NOMO-1 (cell line): ENCODE measurements around the gene L3MBTL4.
A peak's percentile ranks its signal among the peaks of the same experiment; 100 is the strongest.

Source experiments
- DNase-seq, 2 experiments: peaks; one replicate each; lab custom pipeline; 2025; ENCODE audit not compliant: unreplicated experiment in 2 of 2; lab: John Stamatoyannopoulos, UW

Gene L3MBTL4

DNA sequence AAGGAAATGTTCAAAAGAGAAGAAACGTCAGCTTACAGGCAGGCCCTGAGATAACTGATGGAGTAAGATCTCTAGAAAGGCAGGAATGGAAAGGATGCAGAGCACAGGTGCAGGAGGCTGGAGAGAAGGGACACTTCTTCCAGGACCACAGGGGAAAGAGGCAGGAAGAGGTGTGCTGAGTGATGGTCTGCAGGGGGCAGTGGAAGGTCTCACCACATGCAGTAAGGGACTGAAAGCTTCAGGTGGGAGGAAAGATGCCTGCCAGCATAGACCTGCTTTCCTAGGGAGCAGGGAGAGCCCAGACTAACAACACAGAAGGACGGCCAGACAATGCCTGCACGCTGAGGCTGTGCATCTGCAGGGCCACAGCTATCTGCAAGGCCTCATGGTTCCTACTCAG lies 156.8 kb downstream of the L3MBTL4 start:
- no peak for DNase-seq

DNA sequence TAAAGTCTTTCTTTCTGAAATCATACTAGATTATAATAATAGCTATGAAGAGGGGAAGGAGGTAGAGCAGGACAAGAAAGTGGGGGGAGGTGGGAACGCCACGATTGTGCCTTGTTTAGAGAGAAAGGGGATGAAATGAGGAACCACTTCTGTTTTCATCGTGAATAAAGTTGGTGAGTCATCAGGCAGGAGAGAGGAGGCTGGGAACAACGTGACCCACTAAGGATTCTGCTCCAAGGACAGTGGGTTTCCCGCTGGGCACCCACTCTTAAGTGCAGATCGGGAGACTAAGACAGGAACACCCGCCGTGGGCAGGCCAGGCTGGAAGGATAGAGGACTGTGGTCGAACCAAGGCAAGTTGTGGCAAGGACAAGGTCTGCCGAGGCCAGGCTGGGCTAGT lies 158.2 kb downstream of the L3MBTL4 start:
- peak in 1 of 2 experiments; percentile 15 for DNase-seq

DNA sequence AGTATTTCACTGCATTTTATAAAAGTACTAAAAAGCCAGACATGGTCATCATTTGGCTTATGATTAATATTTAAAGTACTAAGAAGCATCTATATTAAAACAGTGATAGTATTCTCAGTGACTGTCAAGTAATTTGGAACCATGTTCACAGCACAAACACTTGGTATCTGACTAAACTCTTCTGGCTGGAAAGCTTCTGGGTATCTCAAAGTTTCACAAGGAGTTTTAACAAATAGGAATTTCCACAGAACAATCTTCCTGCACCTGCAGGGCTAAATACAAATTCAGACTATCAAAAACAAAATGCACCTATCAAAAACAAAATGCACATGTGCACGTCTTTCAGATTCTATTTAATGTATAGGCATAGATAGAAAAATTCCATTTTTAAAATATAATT lies 158.8 kb downstream of the L3MBTL4 start:
- no peak for DNase-seq

DNA sequence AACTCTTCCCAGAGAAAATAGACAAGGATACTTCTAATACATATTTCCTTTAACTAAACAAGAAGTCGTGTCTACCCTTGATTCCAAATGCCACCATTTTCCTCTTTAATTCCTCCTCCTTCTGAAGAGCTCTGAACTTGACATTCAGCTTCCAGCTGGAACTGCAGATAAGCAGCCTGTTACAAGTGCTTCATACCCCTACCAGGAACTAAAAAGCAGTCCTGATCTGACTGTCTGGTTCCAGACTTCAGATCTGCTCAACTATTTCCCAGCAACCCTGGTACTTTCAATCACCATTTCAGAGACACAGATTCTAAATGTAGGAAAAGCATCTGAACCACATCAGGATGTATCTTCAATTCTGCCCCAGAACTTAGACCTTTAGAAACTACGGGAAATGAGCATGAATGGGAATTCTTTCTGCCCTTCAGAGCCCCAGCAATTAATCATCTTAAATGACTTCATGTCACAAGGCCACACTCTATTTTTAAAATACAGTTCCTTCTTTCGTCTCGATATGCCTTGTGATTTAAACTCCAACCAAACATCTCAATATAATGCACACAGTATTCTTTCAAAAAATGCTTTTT lies 159.5 kb downstream of the L3MBTL4 start:
- peak; percentile 6 to 26 for DNase-seq

DNA sequence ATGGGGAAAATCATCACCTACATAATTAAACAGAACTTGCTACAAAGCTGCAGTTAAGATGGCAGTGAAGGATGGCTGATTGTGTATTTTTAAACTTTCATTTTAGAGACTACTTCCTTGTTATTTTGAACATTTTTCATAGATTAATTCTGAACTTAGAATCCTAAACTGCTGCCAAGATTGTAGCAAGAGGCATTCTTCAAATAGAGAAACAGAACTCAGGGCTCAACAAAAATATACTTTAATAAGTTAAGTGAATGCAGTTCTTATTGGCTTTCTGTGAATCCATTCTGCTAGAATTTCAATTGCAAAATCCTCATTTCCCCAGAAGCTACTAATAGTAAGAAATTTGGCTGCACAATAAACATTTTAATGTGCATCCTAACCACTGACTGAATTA lies 160.3 kb downstream of the L3MBTL4 start:
- DNase-seq = no peak

DNA sequence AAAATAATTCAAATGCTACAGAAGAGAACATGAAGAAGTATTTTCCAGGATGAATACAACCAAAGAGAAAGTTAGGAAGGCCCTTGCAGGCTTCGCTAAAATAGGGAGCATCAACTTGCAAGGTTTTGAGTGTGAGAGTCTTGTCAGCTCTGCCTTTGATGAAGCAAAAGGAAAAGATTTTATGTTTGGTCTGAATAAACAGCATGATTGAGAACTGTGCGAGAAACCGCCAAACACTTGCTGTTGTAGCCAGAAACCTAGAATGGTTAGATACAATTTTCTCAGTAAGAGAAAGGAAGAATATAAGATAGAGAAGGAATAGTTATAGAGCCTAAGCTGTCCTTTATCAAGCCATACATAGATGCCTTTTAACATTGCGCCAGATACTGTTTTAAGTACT lies 163.6 kb downstream of the L3MBTL4 start:
- no peak for DNase-seq

DNA sequence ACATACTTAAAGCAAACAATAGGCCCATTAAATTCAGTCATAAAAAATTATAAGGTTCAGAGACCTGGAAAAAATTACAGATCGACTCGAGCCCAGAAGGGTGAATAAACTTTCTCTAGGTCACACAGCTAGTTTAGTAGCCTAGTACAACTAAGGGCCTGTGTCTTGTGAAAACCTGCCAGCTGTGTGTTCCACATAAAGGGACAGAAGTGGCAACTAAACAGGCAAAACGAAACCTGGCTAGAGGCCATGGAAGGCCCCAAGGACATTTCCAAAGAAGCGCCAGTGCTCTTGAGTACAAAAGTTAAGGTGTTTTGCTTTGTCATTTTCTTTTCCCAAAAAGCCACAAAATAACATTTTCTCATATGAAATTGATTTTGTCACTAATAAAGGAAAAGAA lies 164.9 kb downstream of the L3MBTL4 start:
- no peak for DNase-seq

DNA sequence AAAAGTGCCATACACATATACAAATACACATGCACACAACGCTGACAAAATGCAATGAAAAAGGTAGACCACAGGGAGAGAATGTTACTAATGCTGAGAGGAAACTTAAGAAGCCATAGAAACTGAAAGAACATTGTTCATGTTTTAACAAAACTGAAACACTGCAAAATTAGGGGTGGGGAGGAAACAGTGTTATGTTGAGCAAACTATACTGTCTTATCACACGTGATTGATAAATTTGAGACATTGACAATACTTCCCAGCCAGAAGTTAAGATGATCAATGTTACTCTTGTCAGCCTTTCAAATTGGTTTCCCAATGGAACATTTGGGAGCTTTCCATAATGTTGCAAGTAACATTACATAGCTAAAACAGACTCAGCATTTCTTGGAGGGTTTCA lies 165.5 kb downstream of the L3MBTL4 start:
- peak in 1 of 2 experiments; percentile 19 for DNase-seq

DNA sequence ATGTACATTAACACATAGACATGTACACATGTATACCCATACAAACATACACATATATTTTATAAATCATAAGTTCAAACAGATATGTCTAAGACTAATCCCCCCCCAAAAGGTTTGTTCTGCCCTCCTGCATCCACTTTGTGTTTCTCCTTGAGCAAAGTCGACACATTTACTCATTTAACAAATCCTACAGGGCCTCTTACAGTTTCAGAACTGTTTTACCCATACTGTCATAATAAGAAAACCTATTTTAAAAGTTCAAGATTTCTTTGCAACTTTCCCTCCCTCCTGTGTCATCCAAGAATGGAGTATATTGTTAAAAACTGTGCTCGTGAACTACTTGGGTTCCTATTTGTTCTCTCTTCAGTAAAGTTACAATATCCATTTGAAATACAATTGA lies 166.7 kb downstream of the L3MBTL4 start:
- DNase-seq = no peak

DNA sequence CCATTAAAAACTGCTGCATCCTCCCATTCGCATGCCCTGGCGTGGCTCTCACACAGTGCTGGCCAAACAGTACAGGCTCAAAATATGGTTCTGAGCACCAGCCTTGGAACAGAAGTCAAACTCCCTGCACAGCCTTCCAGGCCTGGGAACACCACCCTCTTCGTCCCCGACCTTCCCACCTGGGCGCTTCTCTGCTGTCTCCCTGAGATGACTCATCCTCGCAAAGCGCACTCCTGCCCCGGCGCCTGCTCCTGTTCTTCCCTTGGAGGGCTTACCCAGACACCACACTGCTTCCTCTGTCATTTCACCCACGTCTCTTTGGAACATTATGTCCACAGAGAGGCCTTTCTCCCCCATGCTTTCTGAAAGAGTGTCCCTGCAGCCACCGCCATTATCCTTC lies 172.7 kb downstream of the L3MBTL4 start:
- DNase-seq = no peak

DNA sequence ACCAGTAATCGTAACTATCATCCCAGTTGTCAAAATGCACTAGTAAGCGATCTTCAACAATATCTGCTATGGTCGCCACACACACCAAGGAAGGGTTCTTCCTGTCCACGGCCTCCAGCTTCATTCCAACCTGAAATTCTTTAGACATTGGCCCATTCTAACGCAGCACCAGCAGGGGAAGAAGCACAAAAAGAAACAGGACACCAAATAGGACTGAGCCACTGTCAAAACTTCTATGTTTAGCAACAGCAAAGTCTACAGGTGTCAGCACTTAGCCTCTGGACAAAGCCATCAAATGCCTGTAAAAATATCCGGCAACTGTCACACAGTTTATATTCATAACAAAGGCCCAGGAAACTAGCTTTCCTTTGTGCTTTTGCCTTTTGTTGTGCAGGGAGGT lies 175.0 kb downstream of the L3MBTL4 start:
- DNase-seq = no peak

DNA sequence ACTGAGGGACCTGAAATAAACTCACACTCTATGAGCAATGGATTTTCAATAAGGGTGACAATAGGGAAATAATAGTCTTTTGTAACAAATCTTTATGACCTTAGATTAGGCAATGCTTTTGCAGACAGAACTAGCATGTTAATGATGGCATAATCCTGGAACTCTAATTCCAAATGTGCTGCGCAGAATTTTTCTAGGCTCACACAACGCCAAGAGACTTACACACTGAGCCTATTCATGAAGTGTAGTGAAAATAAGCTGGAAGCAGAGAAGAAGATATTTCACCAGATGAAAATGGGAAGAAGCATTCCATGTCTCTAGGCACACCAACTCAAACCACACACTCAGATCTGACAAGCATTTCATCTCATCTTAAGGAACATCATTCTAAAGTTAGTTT lies 178.5 kb downstream of the L3MBTL4 start:
- DNase-seq = peak in 1 of 2 experiments; percentile 14

DNA sequence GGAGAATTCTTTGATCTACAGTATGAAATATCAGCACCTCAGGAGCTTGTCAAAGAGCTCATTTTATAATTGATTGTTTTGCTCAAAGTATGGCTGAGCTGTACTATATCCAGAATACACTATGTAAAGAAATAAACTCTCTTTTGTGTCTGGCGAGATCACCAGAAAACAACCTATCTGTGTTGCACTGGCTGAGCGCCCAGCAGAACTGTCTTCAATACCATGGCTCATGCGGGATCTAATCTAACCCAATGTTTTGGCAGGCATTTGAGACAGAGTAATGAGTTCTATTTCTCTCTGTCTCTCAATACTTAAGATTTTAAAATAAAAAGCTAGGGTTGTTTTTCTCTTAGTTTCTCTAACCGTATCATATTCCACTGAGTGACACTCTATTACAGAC lies 192.4 kb downstream of the L3MBTL4 start:
- DNase-seq = no peak

DNA sequence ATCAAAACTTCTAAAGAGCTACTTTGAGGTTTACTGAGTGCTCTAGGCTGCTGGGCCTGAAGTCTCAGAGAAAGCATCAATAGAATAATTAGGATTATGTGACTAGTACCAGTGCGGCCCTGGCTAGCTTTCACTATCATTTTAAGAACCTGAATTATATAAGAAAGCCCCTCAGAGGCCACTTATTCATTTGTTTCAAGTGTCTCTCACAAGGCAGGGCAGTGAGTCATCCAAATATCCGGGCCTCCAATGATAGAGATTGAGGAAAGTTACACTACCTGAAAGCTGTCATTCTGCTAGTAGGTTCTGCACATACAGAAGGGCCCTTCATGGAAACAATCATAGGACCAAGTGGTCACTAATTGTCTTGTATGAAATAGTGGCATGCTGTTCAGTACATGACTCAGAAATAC lies 193.1 kb downstream of the L3MBTL4 start:
- DNase-seq = no peak

DNA sequence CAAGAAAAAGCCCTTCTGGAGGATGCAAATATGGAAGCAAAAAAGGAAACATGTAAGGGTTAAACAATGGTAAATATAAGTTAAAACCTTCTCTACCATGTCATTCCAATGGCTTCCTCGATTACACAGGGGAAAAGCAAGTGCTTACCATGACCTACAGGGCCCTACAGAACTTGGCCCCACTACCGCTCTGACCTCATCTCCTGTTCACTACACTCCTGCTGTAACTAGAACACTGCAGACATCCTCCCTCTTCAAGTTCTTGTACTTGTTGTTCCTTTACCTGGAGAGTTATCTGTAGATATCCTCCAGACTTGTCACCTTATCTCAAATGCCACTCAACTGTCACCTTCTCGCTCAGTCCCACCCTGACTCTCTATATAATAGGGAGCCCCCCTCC lies 194.6 kb downstream of the L3MBTL4 start:
- no peak for DNase-seq

DNA sequence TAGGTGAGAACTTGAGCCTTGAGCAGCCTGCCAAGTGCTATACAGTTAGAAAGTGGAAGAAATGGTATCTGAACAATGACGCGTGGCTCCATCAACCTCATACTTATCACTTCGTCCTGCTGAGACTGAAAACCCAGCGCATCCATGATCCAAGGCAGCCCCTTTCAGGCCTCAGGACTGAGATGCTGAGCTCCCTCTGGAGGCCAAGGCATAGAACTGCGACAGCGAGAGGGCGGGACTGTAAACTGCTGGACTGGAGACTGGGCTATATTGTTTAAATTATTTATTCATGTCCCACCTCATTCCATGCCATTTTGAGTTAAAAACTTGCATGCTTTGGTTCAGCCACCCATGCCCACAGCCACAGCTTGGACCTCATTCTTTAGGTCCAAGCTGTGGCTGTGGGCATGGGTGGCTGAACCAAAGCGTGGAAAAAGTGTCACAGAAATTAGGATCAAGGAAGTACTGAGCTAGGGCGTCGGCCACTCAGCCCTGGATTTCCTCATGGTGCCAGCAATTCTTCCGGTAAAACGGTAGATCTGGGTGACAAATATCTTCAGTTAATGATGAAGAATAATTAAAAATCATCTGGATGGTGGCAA lies 195.5 kb downstream of the L3MBTL4 start:
- peak in 1 of 2 experiments; percentile 11 for DNase-seq

DNA sequence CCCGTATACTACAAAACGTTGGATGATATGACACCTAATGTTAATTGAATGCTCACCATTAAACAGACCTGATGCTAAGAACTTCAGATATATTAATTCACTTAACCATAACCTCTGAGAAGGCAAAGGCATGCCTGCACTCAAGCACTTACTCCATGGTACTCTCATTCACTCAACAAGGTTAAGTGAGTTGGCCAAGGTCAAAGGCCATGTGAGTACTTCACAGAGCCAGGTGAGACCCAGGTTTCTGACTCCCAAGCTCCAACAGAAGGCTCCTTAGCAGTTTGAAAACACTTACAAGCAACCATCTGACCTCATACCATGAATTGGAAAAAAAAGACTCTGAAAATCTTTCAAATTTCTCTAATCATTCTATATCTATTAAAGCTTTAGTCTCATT lies 198.8 kb downstream of the L3MBTL4 start:
- no peak for DNase-seq

DNA sequence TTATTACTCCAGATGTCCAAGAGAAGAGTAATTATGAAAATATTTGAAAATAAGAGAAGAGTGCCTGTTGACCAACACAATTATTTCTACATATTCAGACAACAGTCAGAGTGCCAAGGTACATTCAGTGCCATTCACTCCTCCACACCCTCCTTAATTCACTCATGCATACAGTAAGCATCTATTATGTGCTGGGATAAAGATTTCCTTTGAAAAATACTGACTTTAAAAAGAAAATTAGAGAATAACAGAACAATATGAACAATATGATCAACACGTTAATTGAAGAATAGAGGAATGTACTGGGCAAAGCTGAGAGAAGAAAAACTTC lies 203.6 kb downstream of the L3MBTL4 start:
- no peak for DNase-seq

DNA sequence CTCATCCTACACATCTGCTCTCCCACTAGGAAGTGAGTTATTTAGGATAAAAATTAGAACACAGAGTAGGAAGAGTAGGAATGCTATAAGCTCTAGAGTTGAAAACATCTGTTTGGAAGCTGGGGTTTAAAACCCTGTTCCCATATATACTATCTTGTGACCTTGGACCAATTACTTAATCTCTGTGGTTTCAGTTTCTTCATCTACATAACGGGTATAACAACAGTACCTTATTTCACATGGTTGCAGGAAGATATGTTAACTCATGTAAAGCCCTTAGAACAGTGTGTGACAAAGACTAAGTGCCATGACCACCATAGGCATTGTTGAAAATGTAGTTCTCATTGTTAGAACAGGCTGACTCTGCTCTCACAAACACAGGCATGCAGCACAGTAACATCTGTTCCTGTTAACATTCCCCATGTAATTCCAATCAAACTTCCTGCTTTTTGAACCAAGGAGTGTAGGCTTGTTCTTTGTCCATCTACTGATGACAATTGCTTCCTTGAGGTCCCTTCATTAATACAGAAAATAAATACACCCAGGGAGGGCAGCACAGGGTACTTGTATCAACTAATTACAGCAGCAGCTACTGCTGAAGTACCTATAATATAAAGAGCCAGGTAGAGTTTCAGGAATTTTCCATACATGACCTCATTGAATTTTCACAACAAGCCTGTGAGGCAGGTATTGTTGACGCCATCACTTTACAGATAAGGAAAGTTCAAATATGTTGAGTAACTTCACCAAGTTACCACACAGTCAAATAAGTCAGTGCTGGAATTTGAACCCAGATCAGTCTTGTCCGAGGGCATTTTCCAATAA lies 204.2 kb downstream of the L3MBTL4 start:
- DNase-seq = peak in 1 of 2 experiments; percentile 1

DNA sequence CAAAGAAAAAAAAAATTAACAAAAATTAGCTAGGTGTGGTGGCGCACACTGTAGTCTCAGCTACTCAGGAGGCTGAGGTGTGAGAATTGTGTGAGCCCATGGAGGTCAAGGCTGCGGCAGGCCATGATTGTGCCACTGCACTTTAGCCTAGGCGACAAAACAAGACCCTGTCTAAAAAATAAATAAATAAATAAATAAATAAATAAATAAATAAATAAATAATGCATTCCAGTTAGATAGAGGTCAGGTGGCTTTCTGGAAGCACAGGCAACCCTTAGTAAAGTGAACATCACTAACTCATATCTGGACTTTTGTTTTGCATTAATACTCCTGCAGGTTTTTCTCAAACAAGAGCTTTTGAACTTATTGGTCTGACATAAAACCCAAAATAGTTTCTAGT lies 206.8 kb downstream of the L3MBTL4 start:
- no peak for DNase-seq

DNA sequence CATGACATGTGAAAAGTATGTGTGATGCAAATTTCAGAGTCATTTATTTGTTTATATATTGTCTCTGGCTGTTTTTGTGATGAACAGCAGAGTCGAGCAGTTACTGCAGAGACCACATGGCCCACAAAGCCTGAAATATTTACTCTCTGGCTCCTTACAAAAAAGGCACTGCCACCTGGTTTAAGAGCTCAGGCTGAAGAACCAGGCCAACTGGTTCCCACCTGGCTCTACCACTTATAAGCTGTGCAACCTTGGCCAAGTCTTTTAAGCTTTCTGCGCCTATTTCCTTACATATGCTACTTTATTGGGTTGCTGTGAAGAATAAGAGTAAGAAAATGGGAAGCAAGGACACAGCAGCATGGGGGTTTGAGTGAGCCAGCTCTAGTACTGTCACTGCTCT lies 207.6 kb downstream of the L3MBTL4 start:
- no peak for DNase-seq

DNA sequence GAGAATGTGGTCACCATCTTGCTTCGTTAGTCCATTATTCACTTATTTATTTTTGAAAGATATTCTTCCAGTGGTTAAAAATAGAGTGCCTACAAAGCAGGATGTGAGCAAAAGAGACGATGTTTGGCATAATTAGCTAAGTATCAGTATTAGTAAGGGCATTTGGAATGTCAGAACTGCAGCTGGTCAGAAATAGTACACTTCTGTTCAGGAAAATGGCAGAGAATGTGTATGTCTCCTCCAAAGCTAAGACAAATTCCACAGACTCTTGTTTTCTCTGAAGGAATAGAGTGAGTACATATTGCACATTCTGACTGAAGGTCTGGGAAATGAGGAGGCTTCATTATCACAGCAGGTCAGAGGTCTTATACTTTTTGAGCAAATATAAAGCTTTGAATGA lies 209.0 kb downstream of the L3MBTL4 start:
- DNase-seq = no peak
